Activated CD4-positive, alpha-beta T cell treated with anti-CD3 and anti-CD28 coated beads, Interleukin-2, amount 10 ng/mL, durations not matched to agents 7 days and 5 days (primary cell): ENCODE results near the gene ARHGEF3. TPM values are rescaled to one million over a fixed set of nuclear protein-coding genes. Genes with fewer than 3 reads are reported as not detected.

ENCODE experiments used
- CTCF ChIA-PET: fragments of 350-600 bp; sonication (Branson Sonifier 250); formaldehyde crosslinking; loops from one replicate; lab custom pipeline; 2021; ENCODE audit warnings: antibody characterized with exemption; lab: Charles Lee
- POLR2A ChIA-PET: fragments of 350-600 bp; sonication (Branson Sonifier 250); formaldehyde crosslinking; loops from one replicate; lab custom pipeline; 2021; ENCODE audit warnings: antibody characterized with exemption; lab: Charles Lee
- DNase-seq: peaks from one replicate; pipeline ENCODE4 v3.0.0-alpha.2; 2020
- H3K27ac Mint-ChIP-seq: one replicate; pipeline ENCODE4 v1.8.0; 2021; ENCODE audit warnings: mild to moderate bottlenecking, moderate library complexity, mixed read lengths
- H3K27me3 Mint-ChIP-seq: one replicate; pipeline ENCODE4 v1.8.0; 2021; ENCODE audit warnings: mixed read lengths
- H3K36me3 Mint-ChIP-seq: one replicate; pipeline ENCODE4 v1.8.0; 2021; ENCODE audit warnings: low read depth, mixed read lengths
- H3K4me1 Mint-ChIP-seq: one replicate; pipeline ENCODE4 v1.8.0; 2021; ENCODE audit warnings: mixed read lengths
- H3K4me3 Mint-ChIP-seq: one replicate; pipeline ENCODE4 v1.8.0; 2021; ENCODE audit warnings: mild to moderate bottlenecking, moderate library complexity, mixed read lengths
- H3K9me3 Mint-ChIP-seq: one replicate; pipeline ENCODE4 v1.8.0; 2021; ENCODE audit warnings: mixed read lengths
- total RNA-seq, 2 experiments: library from RNA; stranded (reverse); gene quantifications; one replicate each; pipeline ENCODE4 v1.2.3, GENCODE V29; 2021

Gene ARHGEF3
- total RNA-seq, 2 experiments from 2014 or later, result 102 to 109 TPM

- no peak for DNase-seq
- no peaks in the 10 kb centered on the region for H3K9me3 Mint-ChIP-seq
- H3K4me1 Mint-ChIP-seq, result peaks cover 12% of the 10 kb centered on the region
- ChIA-PET CTCF (no interaction called here), POLR2A (no interaction called here)
- no peaks in the 10 kb centered on the region for H3K27me3 Mint-ChIP-seq
- H3K4me3 Mint-ChIP-seq, result no peak overlapping the region
- peaks cover 7% of the 10 kb centered on the region for H3K36me3 Mint-ChIP-seq
- no peak overlapping the region for H3K27ac Mint-ChIP-seq
These were observed 29.8 kb upstream of the ARHGEF3 start for GRCh38 chr3:56831572-56831971.

- no peak for DNase-seq
- POLR2A ChIA-PET, result interaction anchor here (0.6 kb wide), 1 partner anchor 765 kb away, joined by 7 read pairs; no protein-coding TSS in a partner anchor
- Mint-ChIP-seq H3K27ac (no peak overlapping the region), H3K27me3 (no peaks in the 10 kb centered on the region), H3K9me3 (no peaks in the 10 kb centered on the region), H3K36me3 (peaks cover 5% of the 10 kb centered on the region), H3K4me3 (no peak overlapping the region), H3K4me1 (peaks cover 16% of the 10 kb centered on the region)
- CTCF ChIA-PET, result no interaction called here
These were observed 29.1 kb upstream of the ARHGEF3 start for GRCh38 chr3:56830884-56831283.

GRCh38 chr3:56829533-56829932 lies 27.8 kb upstream of the ARHGEF3 start:
- H3K27me3 Mint-ChIP-seq, result no peaks in the 10 kb centered on the region
- ChIA-PET CTCF (no interaction called here), POLR2A (no interaction called here)
- H3K4me1 Mint-ChIP-seq, result peaks cover 30% of the 10 kb centered on the region
- no peaks in the 10 kb centered on the region for H3K9me3 Mint-ChIP-seq
- no peak overlapping the region for H3K4me3 Mint-ChIP-seq
- no peak for DNase-seq
- peaks cover 5% of the 10 kb centered on the region for H3K36me3 Mint-ChIP-seq
- H3K27ac Mint-ChIP-seq, result no peak overlapping the region

GRCh38 chr3:56826831-56827722 lies 25.3 kb upstream of the ARHGEF3 start:
- Mint-ChIP-seq H3K36me3 (peaks cover 5% of the 10 kb centered on the region), H3K9me3 (no peaks in the 10 kb centered on the region), H3K4me1 (peaks cover 45% of the 10 kb centered on the region), H3K4me3 (no peak overlapping the region), H3K27me3 (no peaks in the 10 kb centered on the region), H3K27ac (no peak overlapping the region)
- no peak for DNase-seq
- ChIA-PET CTCF (interaction anchor here (0.9 to 1.4 kb wide), 3 partner anchors 12 to 162 kb away, joined by 3 read pairs; no protein-coding TSS in a partner anchor), POLR2A (no interaction called here)

GRCh38 chr3:56825567-56826438 lies 24.1 kb upstream of the ARHGEF3 start:
- POLR2A ChIA-PET, result no interaction called here
- H3K36me3 Mint-ChIP-seq, result peaks cover 2% of the 10 kb centered on the region
- no peak overlapping the region for H3K27ac Mint-ChIP-seq
- no peaks in the 10 kb centered on the region for H3K27me3 Mint-ChIP-seq
- peaks cover 45% of the 10 kb centered on the region for H3K4me1 Mint-ChIP-seq
- CTCF ChIA-PET, result interaction anchor here (0.9 to 1.7 kb wide), 4 partner anchors 9 to 163 kb away, joined by 3 to 8 read pairs (median 4); no protein-coding TSS in a partner anchor
- no peak for DNase-seq
- H3K9me3 Mint-ChIP-seq, result no peaks in the 10 kb centered on the region
- no peak overlapping the region for H3K4me3 Mint-ChIP-seq

GRCh38 chr3:56823984-56824703 lies 22.4 kb upstream of the ARHGEF3 start:
- POLR2A ChIA-PET, result interaction anchor here (0.6 kb wide), 1 partner anchor 89 kb away, joined by 5 read pairs; no protein-coding TSS in a partner anchor
- Mint-ChIP-seq H3K4me1 (peaks cover 45% of the 10 kb centered on the region), H3K27ac (peak overlapping the region; percentile 12), H3K4me3 (no peak overlapping the region), H3K36me3 (peaks cover 9% of the 10 kb centered on the region), H3K9me3 (no peaks in the 10 kb centered on the region), H3K27me3 (no peaks in the 10 kb centered on the region)
- no peak for DNase-seq
- CTCF ChIA-PET, result interaction anchor here (0.6 to 1.5 kb wide), 6 partner anchors 12 to 392 kb away, joined by 3 to 6 read pairs (median 4); no protein-coding TSS in a partner anchor

- Mint-ChIP-seq H3K27ac (peak overlapping the region; percentile 12), H3K9me3 (no peaks in the 10 kb centered on the region), H3K36me3 (peaks cover 9% of the 10 kb centered on the region), H3K4me1 (peaks cover 48% of the 10 kb centered on the region), H3K4me3 (peak overlapping the region; percentile 12), H3K27me3 (no peaks in the 10 kb centered on the region)
- POLR2A ChIA-PET, result no interaction called here
- CTCF ChIA-PET, result interaction anchor here (0.6 to 1.5 kb wide), 4 partner anchors 10 to 46 kb away, joined by 3 to 6 read pairs (median 4); no protein-coding TSS in a partner anchor
- DNase-seq, result no peak
These were observed 21.7 kb upstream of the ARHGEF3 start for GRCh38 chr3:56823421-56823926.

GRCh38 chr3:56822501-56822900 lies 20.8 kb upstream of the ARHGEF3 start:
- Mint-ChIP-seq H3K4me1 (peaks cover 47% of the 10 kb centered on the region), H3K4me3 (no peak overlapping the region), H3K27ac (no peak overlapping the region), H3K36me3 (peaks cover 9% of the 10 kb centered on the region), H3K9me3 (no peaks in the 10 kb centered on the region), H3K27me3 (no peaks in the 10 kb centered on the region)
- no peak for DNase-seq
- ChIA-PET POLR2A (no interaction called here), CTCF (interaction anchor here (0.7 to 1.4 kb wide), 6 partner anchors 9 to 33 kb away, joined by 3 to 4 read pairs (median 3); no protein-coding TSS in a partner anchor)

- Mint-ChIP-seq H3K4me3 (no peak overlapping the region), H3K27me3 (no peaks in the 10 kb centered on the region), H3K4me1 (peaks cover 35% of the 10 kb centered on the region), H3K36me3 (peaks cover 9% of the 10 kb centered on the region), H3K27ac (no peak overlapping the region), H3K9me3 (no peaks in the 10 kb centered on the region)
- CTCF ChIA-PET, result interaction anchor here (0.7 to 5.4 kb wide), 6 partner anchors 13 to 174 kb away, joined by 3 to 32 read pairs (median 3); partner anchors contain the start of gene ARHGEF3
- POLR2A ChIA-PET, result interaction anchor here (0.6 kb wide), 1 partner anchor 1081 kb away, joined by 3 read pairs; no protein-coding TSS in a partner anchor
- no peak for DNase-seq
These were observed 17.5 kb upstream of the ARHGEF3 start for GRCh38 chr3:56819016-56819809.

- Mint-ChIP-seq H3K36me3 (peaks cover 14% of the 10 kb centered on the region), H3K9me3 (peaks cover 5% of the 10 kb centered on the region), H3K27me3 (no peaks in the 10 kb centered on the region), H3K4me3 (no peak overlapping the region), H3K27ac (no peak overlapping the region), H3K4me1 (peaks cover 35% of the 10 kb centered on the region)
- no peak for DNase-seq
- ChIA-PET CTCF (interaction anchor here (0.9 to 5.4 kb wide), 4 partner anchors 12 to 175 kb away, joined by 3 to 32 read pairs (median 3); no protein-coding TSS in a partner anchor), POLR2A (interaction anchor here (0.6 kb wide), 1 partner anchor 1081 kb away, joined by 3 read pairs; no protein-coding TSS in a partner anchor)
These were observed 16.6 kb upstream of the ARHGEF3 start for GRCh38 chr3:56818156-56818985.
